Activated CD8-positive, alpha-beta memory T cell treated with anti-CD3 and anti-CD28 coated beads, Interleukin-2, amount 50 U/mL, for 24 hours (primary cell): Measurements from ENCODE around the gene SUSD5.
"Not testable (repeated sequence)": the region's sequence is repeated elsewhere in the genome, so short reads cannot be mapped to it uniquely, and the experiment has no call there.

ENCODE experiments used
- DNase-seq: peaks from one replicate; pipeline ENCODE4 v3.0.0-alpha.2; 2020; ENCODE audit errors: extremely low read depth

SUSD5 gene

GRCh38 chr3:33194303-33194702, 24.3 kb downstream of the SUSD5 start:
- no peak for DNase-seq

- DNase-seq = no peak
Observed at GRCh38 chr3:33187368-33187634, 31.3 kb downstream of the SUSD5 start.

GRCh38 chr3:33186524-33187367, 31.9 kb downstream of the SUSD5 start:
- no peak for DNase-seq

- DNase-seq = no peak
Observed at GRCh38 chr3:33184863-33185262, 33.7 kb downstream of the SUSD5 start.

- DNase-seq = not testable (repeated sequence)
Observed at GRCh38 chr3:33181641-33182040, 37.0 kb downstream of the SUSD5 start.

GRCh38 chr3:33181229-33181628, 37.4 kb downstream of the SUSD5 start:
- DNase-seq = no peak

- no peak for DNase-seq
Observed at GRCh38 chr3:33179132-33179531, 39.5 kb downstream of the SUSD5 start.

GRCh38 chr3:33174711-33175414, 43.7 kb downstream of the SUSD5 start:
- DNase-seq = no peak

- no peak for DNase-seq
Observed at GRCh38 chr3:33174095-33174494, 44.5 kb downstream of the SUSD5 start.

GRCh38 chr3:33173672-33174071, 44.9 kb downstream of the SUSD5 start:
- DNase-seq = no peak

GRCh38 chr3:33173103-33173502, 45.5 kb downstream of the SUSD5 start:
- no peak for DNase-seq

- no peak for DNase-seq
Observed at GRCh38 chr3:33171580-33171979, 47.0 kb downstream of the SUSD5 start.

GRCh38 chr3:33170531-33170930, 48.1 kb downstream of the SUSD5 start:
- no peak for DNase-seq

- no peak for DNase-seq
Observed at GRCh38 chr3:33167716-33168336, 50.8 kb downstream of the SUSD5 start.

GRCh38 chr3:33167284-33167683, 51.3 kb downstream of the SUSD5 start:
- no peak for DNase-seq

- DNase-seq = no peak
Observed at GRCh38 chr3:33166095-33166494, 52.5 kb downstream of the SUSD5 start.

- DNase-seq = no peak
Observed at GRCh38 chr3:33165372-33165771, 53.2 kb downstream of the SUSD5 start.

- DNase-seq = not testable (repeated sequence)
Observed at GRCh38 chr3:33162621-33163020, 56.0 kb downstream of the SUSD5 start.

- DNase-seq = no peak
Observed at GRCh38 chr3:33159981-33160380, 58.6 kb downstream of the SUSD5 start.

- no peak for DNase-seq
Observed at GRCh38 chr3:33159234-33159633, 59.4 kb downstream of the SUSD5 start.

- DNase-seq = no peak
Observed at GRCh38 chr3:33155301-33155700, 63.3 kb downstream of the SUSD5 start.

- DNase-seq = no peak
Observed at GRCh38 chr3:33153782-33154181, 64.8 kb downstream of the SUSD5 start.
